B cell (primary cell): ENCODE results near the gene MLKL. TPM values are rescaled to one million over a fixed set of nuclear protein-coding genes. Genes with fewer than 3 reads are reported as not detected.

Experiments
- ATAC-seq: fragments of 200-7000 bp; cut with Tn5 transposase; one replicate; pipeline ENCODE4 v1.10.0; 2021; ENCODE audit warnings: low read depth, mild to moderate bottlenecking, moderate number of reproducible peaks, moderate library complexity
- CTCF ChIA-PET: fragments of 350-600 bp; sonication (Branson Sonifier 250); formaldehyde crosslinking; loops from one replicate; lab custom pipeline; 2021; ENCODE audit warnings: antibody characterized with exemption, inconsistent platforms; lab: Charles Lee
- POLR2A ChIA-PET: fragments of 350-600 bp; sonication (Branson Sonifier 250); formaldehyde crosslinking; loops from one replicate; lab custom pipeline; 2021; ENCODE audit warnings: antibody characterized with exemption; lab: Charles Lee
- DNase-seq: peaks from one replicate; pipeline ENCODE4 v3.0.0; 2013
- H2AFZ ChIP-seq: 2 replicates; pipeline ENCODE4 v1.6.1; 2012; ENCODE audit warnings: mild to moderate bottlenecking, low read depth, low read length; ENCODE audit not compliant: insufficient read depth, poor library complexity, severe bottlenecking
- H3K27ac ChIP-seq, 2 donors: 1 replicate in 1 of 2; 2 replicates in 1 of 2; pipeline ENCODE4 v1.5.1; 2012 to 2013; ENCODE audit warnings: low read length in 2 of 2, mild to moderate bottlenecking in 2 of 2, moderate library complexity in 1 of 2
- H3K27me3 ChIP-seq, 4 experiments: fragments of 200-600 bp in 1 of 4; sonication (generic) in 1 of 4; replicated peaks in 1 of 4; 1 replicate in 2 of 4; 2 replicates in 2 of 4; pipeline versions ENCODE4 v1.6.1 to v1.7.0; 2013 to 2016; ENCODE audit warnings: low read length in 3 of 4, mild to moderate bottlenecking in 2 of 4, mixed read lengths in 1 of 4, moderate library complexity in 1 of 4; ENCODE audit not compliant: insufficient read depth in 4 of 4, control insufficient read depth in 3 of 4; ENCODE audit errors: control extremely low read depth in 1 of 4
- H3K36me3 ChIP-seq, 2 experiments: replicated peaks in 1 of 2; 1 replicate in 1 of 2; 2 replicates in 1 of 2; pipeline versions ENCODE4 v1.6.1 to v1.7.1; 2013; ENCODE audit warnings: low read length in 1 of 2; ENCODE audit not compliant: insufficient read depth in 2 of 2, control insufficient read depth in 1 of 2; ENCODE audit errors: control extremely low read depth in 1 of 2, extremely low read depth in 1 of 2
- H3K4me1 ChIP-seq, 2 donors: fragments of 200-600 bp in 1 of 2; sonication (generic) in 1 of 2; 1 replicate in 1 of 2; 2 replicates in 1 of 2; pipeline versions ENCODE4 v1.5.1 to v1.6.1; 2013 to 2017; ENCODE audit warnings: low read length in 2 of 2; ENCODE audit not compliant: control insufficient read depth in 2 of 2, insufficient read depth in 2 of 2
- H3K4me2 ChIP-seq: replicated peaks from 2 replicates; pipeline ENCODE3; 2012; ENCODE audit warnings: mild to moderate bottlenecking, low read depth, low read length; ENCODE audit not compliant: poor library complexity, severe bottlenecking
- H3K4me3 ChIP-seq, 5 experiments: fragments of 200-600 bp in 1 of 5; sonication (generic) in 1 of 5; 1 replicate in 3 of 5; 2 replicates in 2 of 5; pipeline versions ENCODE4 v1.5.1 to v1.7.0; 2011 to 2016; ENCODE audit warnings: low read length in 4 of 5, mild to moderate bottlenecking in 4 of 5, low read depth in 2 of 5, control low read depth in 1 of 5, moderate library complexity in 1 of 5; ENCODE audit not compliant: insufficient read depth in 1 of 5; ENCODE audit errors: control extremely low read depth in 1 of 5, extremely low read depth in 1 of 5
- H3K79me2 ChIP-seq: fragments of 200-600 bp; sonication (generic); one replicate; pipeline ENCODE4 v1.6.0; 2016; ENCODE audit warnings: low read length; ENCODE audit not compliant: control insufficient read depth, insufficient read depth
- H3K9ac ChIP-seq: fragments of 200-600 bp; sonication (generic); 2 replicates; pipeline ENCODE4 v1.6.1; 2017; ENCODE audit warnings: mild to moderate bottlenecking, low read length, moderate library complexity
- H3K9me3 ChIP-seq, 3 donors: one replicate each; pipeline versions ENCODE4 v1.6.1 to v1.7.1; 2013; ENCODE audit warnings: low read length in 2 of 3; ENCODE audit not compliant: control insufficient read depth in 2 of 3, insufficient read depth in 1 of 3; ENCODE audit errors: control extremely low read depth in 1 of 3
- H4K20me1 ChIP-seq: 2 replicates; pipeline ENCODE4 v1.6.0; 2012; ENCODE audit warnings: mild to moderate bottlenecking, low read length; ENCODE audit not compliant: insufficient read depth, control insufficient read depth, poor library complexity, severe bottlenecking
- H3K27ac Mint-ChIP-seq: one replicate; pipeline ENCODE4 v1.8.0; 2021; ENCODE audit warnings: mixed read lengths
- H3K27me3 Mint-ChIP-seq: one replicate; pipeline ENCODE4 v1.8.0; 2021; ENCODE audit warnings: mixed read lengths
- H3K4me1 Mint-ChIP-seq: one replicate; pipeline ENCODE4 v1.8.0; 2021; ENCODE audit warnings: mixed read lengths
- H3K4me3 Mint-ChIP-seq: one replicate; pipeline ENCODE4 v1.8.0; 2021; ENCODE audit warnings: mixed read lengths
- H3K9me3 Mint-ChIP-seq: one replicate; pipeline ENCODE4 v1.8.0; 2022; ENCODE audit warnings: mixed read lengths; ENCODE audit not compliant: insufficient read depth
- CTCF ChIP-seq: fragments of 200-600 bp; IDR thresholded peaks from one replicate; pipeline ENCODE4 v1.8.0; 2022; ENCODE audit warnings: antibody characterized with exemption, mild to moderate bottlenecking
- EZH2 ChIP-seq: IDR thresholded peaks from 2 replicates; pipeline ENCODE4 v1.6.1; 2012; ENCODE audit warnings: borderline replicate concordance, low read depth, mild to moderate bottlenecking, moderate library complexity, low read length; ENCODE audit not compliant: insufficient read depth, poor library complexity, severe bottlenecking
- WGBS: methylation state at CpG from one replicate; pipeline ENCODE4 v1.1.5; 2013; ENCODE audit warnings: missing lambda C conversion rate; ENCODE audit not compliant: insufficient coverage; 5-methylcytosine and 5-hydroxymethylcytosine counted together
- intact Hi-C: fragments of 100-400 bp; cut with micrococcal nuclease; formaldehyde crosslinking; loops from one replicate; pipeline ENCODE4 v1.10.0; 2022
- polyA plus RNA-seq: library from polyadenylated mRNA; depleted of rRNA; stranded (reverse); fragments of >200 nt; gene quantifications from 2 replicates; pipeline ENCODE4 v1.2.3, GENCODE V29; 2012
- total RNA-seq, 2 donors: library from RNA; stranded (reverse); fragments of 120-200 nt in 1 of 2; gene quantifications; 1 replicate in 1 of 2; 2 replicates in 1 of 2; pipeline versions ENCODE4 v1.2.3 to v1.2.4, GENCODE V29; 2013 to 2022

The MLKL gene
- total and polyA plus RNA-seq, 2 donors (not counting 1 experiment from before 2014, with no cell fraction given), result 13.4 to 19.7 TPM

- no peaks in the 10 kb centered on the region for H3K79me2 ChIP-seq
- ATAC-seq, result no peak
- ChIA-PET CTCF (no interaction called here), POLR2A (no interaction called here)
- 64% methylated on average over 5 of the region's 9 CpGs for WGBS
- H3K27me3 ChIP-seq, result no peaks in the 10 kb centered on the region
- no peaks in the 10 kb centered on the region for H4K20me1 ChIP-seq
- intact Hi-C loops, result no loop called here
- H3K27ac ChIP-seq, result no peak overlapping the region
- no peak overlapping the region for H3K9ac ChIP-seq
- H3K36me3 ChIP-seq, result no peaks in the 10 kb centered on the region
- Mint-ChIP-seq H3K4me1 (no peaks in the 10 kb centered on the region), H3K27ac (no peak overlapping the region), H3K27me3 (no peaks in the 10 kb centered on the region), H3K4me3 (no peak overlapping the region), H3K9me3 (no peaks in the 10 kb centered on the region)
- H3K4me1 ChIP-seq, result no peaks in the 10 kb centered on the region
- H2AFZ ChIP-seq, result no peak overlapping the region
- H3K4me3 ChIP-seq, result no peak overlapping the region
- H3K4me2 ChIP-seq, result no peak overlapping the region
- DNase-seq, result no peak
- TF ChIP-seq EZH2, result no peak
- TF ChIP-seq CTCF, result no peak
- H3K9me3 ChIP-seq, result no peaks in the 10 kb centered on the region
Measured at GRCh38 chr16:74736531-74737157, 36.0 kb upstream of the MLKL start.

DNA sequence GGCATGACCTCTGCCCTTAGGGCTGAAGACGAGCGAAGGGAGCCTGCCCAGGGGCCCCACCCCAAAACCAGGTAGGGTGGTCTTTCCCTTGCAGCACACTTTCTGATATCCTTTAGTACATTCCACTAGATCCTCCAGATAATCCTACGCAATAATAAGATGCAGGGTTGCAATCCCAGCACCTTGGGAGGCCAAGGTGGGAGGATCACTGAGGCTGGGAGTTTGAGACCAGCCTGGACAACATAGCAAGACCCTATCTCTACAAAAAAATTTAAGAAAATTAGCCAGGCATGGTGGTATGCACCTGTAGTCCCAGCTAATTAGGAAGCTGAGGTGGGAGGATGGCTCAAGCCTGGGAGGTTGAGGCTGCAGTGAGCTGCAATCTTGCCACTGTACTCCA is 34.9 kb upstream of the MLKL start:
- CTCF ChIA-PET, result no interaction called here
- Histone ChIP-seq H3K4me2 (no peak overlapping the region), H3K4me3 (no peak overlapping the region), H4K20me1 (no peaks in the 10 kb centered on the region), H3K79me2 (no peaks in the 10 kb centered on the region), H3K27me3 (no peaks in the 10 kb centered on the region), H3K36me3 (no peaks in the 10 kb centered on the region), H3K27ac (no peak overlapping the region), H2AFZ (no peak overlapping the region), H3K9ac (no peak overlapping the region), H3K4me1 (no peaks in the 10 kb centered on the region), H3K9me3 (no peaks in the 10 kb centered on the region)
- Mint-ChIP-seq H3K27ac (no peak overlapping the region), H3K9me3 (no peaks in the 10 kb centered on the region), H3K27me3 (no peaks in the 10 kb centered on the region), H3K4me1 (no peaks in the 10 kb centered on the region), H3K4me3 (no peak overlapping the region)
- POLR2A ChIA-PET, result no interaction called here
- no peak for ATAC-seq
- TF ChIP-seq EZH2 (no peak), CTCF (no peak)
- WGBS, result 100% methylated on average over 3 of the region's 3 CpGs
- intact Hi-C loops, result no loop called here
- DNase-seq, result no peak
